Stomach (tissue), 4 donors: ENCODE results near the gene SCN9A.

Experiments used
- CTCF ChIP-seq, 7 experiments: fragments of 450-650 bp in 4 of 7; fragments of 200-600 bp in 3 of 7; sonication (generic) in 3 of 7; IDR thresholded peaks; one replicate each; pipeline ENCODE4 v1.5.1; 2016 to 2019; ENCODE audit warnings: antibody characterized with exemption in 7 of 7, control low read depth in 2 of 7, mild to moderate bottlenecking in 1 of 7
- EP300 ChIP-seq: sonication (generic); formaldehyde crosslinking; IDR thresholded peaks from one replicate; pipeline ENCODE4 v1.6.1; 2017; ENCODE audit warnings: antibody characterized with exemption
- POLR2A ChIP-seq, 4 donors: fragments of 450-650 bp; IDR thresholded peaks; one replicate each; pipeline ENCODE4 v1.6.1; 2016; ENCODE audit warnings: antibody characterized with exemption in 4 of 4, control low read depth in 2 of 4, mild to moderate bottlenecking in 1 of 4, moderate library complexity in 1 of 4
- POLR2AphosphoS5 ChIP-seq, 3 donors: sonication (generic); formaldehyde crosslinking; IDR thresholded peaks; one replicate each; pipeline ENCODE4 v1.6.1; 2016; ENCODE audit warnings: antibody characterized with exemption in 3 of 3

- TF ChIP-seq CTCF (IDR thresholded peaks at IDR 0.05) (no peak), EP300 (no peak), POLR2A (IDR thresholded peaks at IDR 0.05) (no peak), POLR2AphosphoS5 (IDR thresholded peaks at IDR 0.05) (no peak)
Measured at GRCh38 chr2:166360426-166360825, 15.3 kb downstream of the SCN9A start.
